ENCODE results near the gene DGLUCY. TPM values are rescaled to one million over a fixed set of nuclear protein-coding genes. Genes with fewer than 3 reads are reported as not detected.
A peak's percentile ranks its signal among the peaks of the same experiment; 100 is the strongest.

Gene DGLUCY
- total RNA-seq, 4 donors from 2014 or later = 58.0 to 125 (median 103) TPM

DNA sequence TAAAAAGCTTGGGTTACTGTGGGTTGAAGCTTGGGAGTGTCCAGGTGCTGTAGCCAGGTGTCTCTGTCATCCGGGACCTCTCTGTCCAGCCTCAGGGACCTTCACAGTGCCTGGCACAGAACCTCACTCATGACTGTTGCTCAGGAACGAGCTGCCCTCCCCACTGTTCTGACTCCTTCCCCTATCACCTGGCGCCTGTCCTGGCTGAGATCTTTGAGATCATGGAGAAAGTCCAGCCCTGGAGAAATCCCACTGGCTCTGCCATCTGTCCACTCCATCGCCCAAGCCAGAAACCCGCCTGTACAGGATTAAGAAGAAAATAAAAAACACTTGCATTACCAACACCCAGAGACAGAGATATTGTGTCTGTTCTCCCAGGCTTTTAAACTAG lies 53.5 kb downstream of the DGLUCY start:
- no peak overlapping the region for H3K27ac ChIP-seq
- WGBS, 2 donors = 95 to 96% methylated on average over 5 of the region's 5 CpGs
- DNase-seq = no peak
- H3K9me3 ChIP-seq = no peaks in the 10 kb centered on the region
- H3K36me3 ChIP-seq = peaks cover 6 to 11% of the 10 kb centered on the region in 2 donors
- intact Hi-C loops (cut with DNase I) = no loop called here
- H3K4me1 ChIP-seq = peaks cover 10 to 16% of the 10 kb centered on the region in 2 donors
- TF ChIP-seq, protein P1, sequence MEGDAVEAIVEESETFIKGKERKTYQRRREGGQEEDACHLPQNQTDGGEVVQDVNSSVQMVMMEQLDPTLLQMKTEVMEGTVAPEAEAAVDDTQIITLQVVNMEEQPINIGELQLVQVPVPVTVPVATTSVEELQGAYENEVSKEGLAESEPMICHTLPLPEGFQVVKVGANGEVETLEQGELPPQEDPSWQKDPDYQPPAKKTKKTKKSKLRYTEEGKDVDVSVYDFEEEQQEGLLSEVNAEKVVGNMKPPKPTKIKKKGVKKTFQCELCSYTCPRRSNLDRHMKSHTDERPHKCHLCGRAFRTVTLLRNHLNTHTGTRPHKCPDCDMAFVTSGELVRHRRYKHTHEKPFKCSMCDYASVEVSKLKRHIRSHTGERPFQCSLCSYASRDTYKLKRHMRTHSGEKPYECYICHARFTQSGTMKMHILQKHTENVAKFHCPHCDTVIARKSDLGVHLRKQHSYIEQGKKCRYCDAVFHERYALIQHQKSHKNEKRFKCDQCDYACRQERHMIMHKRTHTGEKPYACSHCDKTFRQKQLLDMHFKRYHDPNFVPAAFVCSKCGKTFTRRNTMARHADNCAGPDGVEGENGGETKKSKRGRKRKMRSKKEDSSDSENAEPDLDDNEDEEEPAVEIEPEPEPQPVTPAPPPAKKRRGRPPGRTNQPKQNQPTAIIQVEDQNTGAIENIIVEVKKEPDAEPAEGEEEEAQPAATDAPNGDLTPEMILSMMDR (IDR thresholded peaks at IDR 0.05) = no peak
- no peak for TF ChIP-seq POLR2A (IDR thresholded peaks at IDR 0.05)
- H3K27me3 ChIP-seq = no peaks in the 10 kb centered on the region
- H3K4me3 ChIP-seq (replicated peaks in 1 of 3) = no peak overlapping the region

DNA sequence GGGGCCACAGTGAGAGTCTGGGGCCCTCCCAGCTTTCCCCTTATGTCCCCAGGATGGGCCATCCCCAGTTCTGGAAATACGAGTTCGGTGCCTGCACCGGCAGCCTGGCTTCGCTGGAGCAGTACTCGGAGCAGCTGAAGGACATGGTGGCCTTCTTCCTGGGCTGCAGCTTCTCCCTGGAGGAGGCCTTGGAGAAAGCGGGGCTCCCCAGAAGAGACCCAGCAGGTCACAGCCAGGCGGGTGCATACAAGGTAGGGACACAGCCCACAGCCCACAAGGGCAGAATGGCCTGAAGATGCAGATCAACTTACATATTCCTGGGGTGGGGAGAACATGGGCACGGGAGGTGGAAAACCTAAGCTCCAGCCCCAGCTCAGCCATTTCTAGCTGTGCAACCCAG lies 56.1 kb downstream of the DGLUCY start:
- WGBS, 2 donors = 88 to 99% methylated on average over 8 of the region's 8 CpGs
- no peak overlapping the region for H3K4me3 ChIP-seq (replicated peaks in 1 of 3)
- DNase-seq = no peak
- H3K36me3 ChIP-seq = peaks cover 14% of the 10 kb centered on the region in 2 donors
- H3K27me3 ChIP-seq = no peaks in the 10 kb centered on the region
- intact Hi-C loops (cut with DNase I) = loop anchor here (2.0 to 10.0 kb wide), 2 partner anchors 115 to 267 kb away; no protein-coding TSS in a partner anchor
- no peaks in the 10 kb centered on the region for H3K9me3 ChIP-seq
- peaks cover 4 to 8% of the 10 kb centered on the region in 2 donors for H3K4me1 ChIP-seq
- H3K27ac ChIP-seq = peak overlapping the region in 1 of 3 donors; percentile 48
- no peak for TF ChIP-seq POLR2A (IDR thresholded peaks at IDR 0.05)
- TF ChIP-seq, protein P1 (IDR thresholded peaks at IDR 0.05) = no peak

DNA sequence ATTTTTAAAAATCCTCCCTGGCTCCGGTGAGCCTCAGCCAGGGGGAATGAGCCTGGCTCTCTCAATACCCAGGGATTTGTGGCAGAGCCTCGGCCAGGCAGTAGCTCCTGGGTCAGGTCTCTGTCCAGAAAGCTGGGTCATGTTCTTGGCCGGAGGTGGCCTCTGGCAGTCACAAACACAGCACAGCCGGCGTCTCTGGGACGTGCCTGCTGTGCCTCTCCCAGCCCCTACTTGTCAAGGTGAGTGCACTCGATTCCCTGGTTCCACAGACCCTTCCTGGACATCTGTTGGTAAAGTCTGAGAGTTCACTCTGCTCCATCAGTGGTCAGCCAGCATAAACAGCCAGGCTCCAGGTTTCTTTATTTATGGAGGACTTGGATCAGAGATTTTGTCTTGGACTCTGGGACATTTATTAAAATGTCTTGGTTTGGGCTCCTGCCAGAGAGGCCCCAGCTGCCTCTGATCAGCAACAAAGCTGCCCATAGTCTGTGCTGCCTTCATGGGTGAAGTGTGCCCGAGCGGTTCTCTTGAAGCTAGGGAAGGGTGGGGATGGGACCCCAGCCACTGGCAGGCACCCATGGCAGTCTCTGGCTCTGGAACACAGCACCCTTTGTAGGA lies 56.7 kb downstream of the DGLUCY start:
- TF ChIP-seq, protein P1 (IDR thresholded peaks at IDR 0.05) = no peak
- TF ChIP-seq POLR2A (IDR thresholded peaks at IDR 0.05) = no peak
- Histone ChIP-seq H3K9me3 (no peaks in the 10 kb centered on the region), H3K27ac (peak overlapping the region in 2 of 3 donors; percentile 33 to 48), H3K36me3 (peaks cover 14% of the 10 kb centered on the region in 2 donors), H3K4me1 (peaks cover 0 to 4% of the 10 kb centered on the region in 2 donors), H3K27me3 (no peaks in the 10 kb centered on the region), H3K4me3 (replicated peaks in 1 of 3) (no peak overlapping the region)
- 74 to 83% methylated on average over 2 to 7 of the region's 9 CpGs for WGBS, 2 donors
- peak; percentile 50 to 56 for DNase-seq
- intact Hi-C loops (cut with DNase I) = loop anchor here (2.0 to 10.0 kb wide), 2 partner anchors 116 to 268 kb away; no protein-coding TSS in a partner anchor

DNA sequence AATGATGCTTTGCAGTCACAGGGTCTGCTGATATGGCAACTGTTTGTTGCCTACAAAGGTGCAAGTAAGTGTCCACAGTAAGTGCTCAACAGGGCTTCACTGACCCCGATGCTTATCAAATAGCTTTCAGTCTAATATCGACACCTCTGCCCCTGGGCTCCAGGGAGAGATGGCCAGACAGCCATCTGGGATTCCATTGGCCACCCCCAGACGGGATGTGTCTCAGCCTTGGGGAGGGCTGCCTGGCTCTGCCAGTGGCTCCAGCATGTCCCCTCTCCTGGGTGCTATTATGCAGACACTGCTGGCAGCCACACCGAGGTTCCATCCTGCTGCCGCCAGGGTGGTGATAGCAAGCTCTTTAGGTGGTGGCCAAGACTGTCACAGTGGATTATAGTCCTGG lies 57.4 kb downstream of the DGLUCY start:
- 78 to 82% methylated on average over 4 to 5 of the region's 5 CpGs for WGBS, 2 donors
- intact Hi-C loops (cut with DNase I) = loop anchor here (2.0 to 10.0 kb wide), 2 partner anchors 116 to 268 kb away; no protein-coding TSS in a partner anchor

More for the DNA sequence above, 57.4 kb downstream of the DGLUCY start:
- Histone ChIP-seq H3K36me3 (peaks cover 14 to 19% of the 10 kb centered on the region in 2 donors), H3K9me3 (no peaks in the 10 kb centered on the region), H3K27ac (no peak overlapping the region), H3K4me1 (peaks cover 0 to 4% of the 10 kb centered on the region in 2 donors), H3K4me3 (replicated peaks in 1 of 3) (no peak overlapping the region), H3K27me3 (no peaks in the 10 kb centered on the region)
- TF ChIP-seq, protein P1 (IDR thresholded peaks at IDR 0.05) = no peak
- no peak for TF ChIP-seq POLR2A (IDR thresholded peaks at IDR 0.05)
- DNase-seq = no peak
